GM23248 (cell line): ENCODE results near the gene TMEM50A.
"Not testable (repeated sequence)": the region's sequence is repeated elsewhere in the genome, so short reads cannot be mapped to it uniquely, and the experiment has no call there.

ENCODE experiments used
- EZH2 ChIP-seq: fragments of 200-600 bp; sonication (generic); IDR thresholded peaks from 2 replicates; pipeline ENCODE4 v1.6.1; 2018; ENCODE audit warnings: antibody characterized with exemption, mild to moderate bottlenecking; ENCODE audit not compliant: insufficient read depth, poor library complexity, severe bottlenecking
- EZH2phosphoT487 ChIP-seq: fragments of 200-600 bp; sonication (generic); IDR thresholded peaks from 2 replicates; pipeline ENCODE4 v1.6.1; 2018; ENCODE audit warnings: antibody characterized with exemption, moderate library complexity, mild to moderate bottlenecking, low read depth; ENCODE audit not compliant: insufficient read depth

DNA sequence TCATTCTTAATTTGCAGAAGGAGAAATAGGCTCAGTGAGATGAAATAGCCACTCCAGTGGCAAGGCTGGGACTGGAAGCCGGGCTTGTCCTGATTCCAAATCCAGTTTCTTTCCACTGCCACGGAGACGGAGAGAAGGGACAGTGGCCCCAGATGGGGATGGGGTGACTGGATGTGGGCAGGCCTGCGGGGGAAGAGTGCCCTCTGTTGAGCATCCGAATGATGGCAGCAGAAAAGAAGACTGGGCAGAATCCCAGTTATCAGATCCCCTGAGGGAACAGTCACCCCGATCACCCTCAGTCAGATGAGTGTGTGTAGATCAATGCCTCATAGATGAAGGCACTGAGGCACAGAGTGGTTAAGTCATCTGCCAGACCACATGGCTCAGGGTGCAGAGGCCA lies 48.1 kb upstream of the TMEM50A start:
- not testable (repeated sequence) for TF ChIP-seq EZH2, EZH2phosphoT487
